AG04449 (cell line): ENCODE measurements around the gene CPNE2.
"Not testable (repeated sequence)": the region's sequence is repeated elsewhere in the genome, so short reads cannot be mapped to it uniquely, and the experiment has no call there.

Source experiments
- CTCF ChIA-PET: fragments of 350-600 bp; formaldehyde crosslinking; extraction: SDS; loops from one replicate; lab custom pipeline; 2021; ENCODE audit warnings: antibody characterized with exemption; lab: Yijun Ruan, JAX
- POLR2A ChIA-PET: fragments of 400-600, 350-600 bp; formaldehyde crosslinking; extraction: SDS; loops from one replicate; lab custom pipeline; 2020; ENCODE audit warnings: antibody characterized with exemption, inconsistent platforms; lab: Yijun Ruan, JAX
- DNase-seq: peaks from one replicate; pipeline ENCODE4 v3.0.0-alpha.2; 2010; ENCODE audit warnings: low read depth, low spot score
- H3K4me3 ChIP-seq: 2 replicates; pipeline ENCODE4 v1.5.1; 2011; ENCODE audit warnings: low read depth, mild to moderate bottlenecking, control low read depth, low read length
- TF ChIP-seq, protein P1 (sequence below): IDR thresholded peaks from one replicate; pipeline ENCODE4 v1.5.1; 2011; ENCODE audit warnings: mild to moderate bottlenecking, moderate library complexity, low read length, control low read depth, inconsistent platforms; ENCODE audit not compliant: insufficient read depth; ENCODE audit errors: missing control alignments

The CPNE2 gene

GRCh38 chr16:57096793-57097192 is 4.4 kb downstream of the CPNE2 start:
- H3K4me3 ChIP-seq, result no peak overlapping the region
- ChIA-PET CTCF (interaction anchor here (0.7 to 15.1 kb wide), 4 partner anchors 10 to 69 kb away, joined by 3 to 183 read pairs (median 37); no protein-coding TSS in a partner anchor), POLR2A (no interaction called here)
- DNase-seq, result no peak
- TF ChIP-seq, protein P1, sequence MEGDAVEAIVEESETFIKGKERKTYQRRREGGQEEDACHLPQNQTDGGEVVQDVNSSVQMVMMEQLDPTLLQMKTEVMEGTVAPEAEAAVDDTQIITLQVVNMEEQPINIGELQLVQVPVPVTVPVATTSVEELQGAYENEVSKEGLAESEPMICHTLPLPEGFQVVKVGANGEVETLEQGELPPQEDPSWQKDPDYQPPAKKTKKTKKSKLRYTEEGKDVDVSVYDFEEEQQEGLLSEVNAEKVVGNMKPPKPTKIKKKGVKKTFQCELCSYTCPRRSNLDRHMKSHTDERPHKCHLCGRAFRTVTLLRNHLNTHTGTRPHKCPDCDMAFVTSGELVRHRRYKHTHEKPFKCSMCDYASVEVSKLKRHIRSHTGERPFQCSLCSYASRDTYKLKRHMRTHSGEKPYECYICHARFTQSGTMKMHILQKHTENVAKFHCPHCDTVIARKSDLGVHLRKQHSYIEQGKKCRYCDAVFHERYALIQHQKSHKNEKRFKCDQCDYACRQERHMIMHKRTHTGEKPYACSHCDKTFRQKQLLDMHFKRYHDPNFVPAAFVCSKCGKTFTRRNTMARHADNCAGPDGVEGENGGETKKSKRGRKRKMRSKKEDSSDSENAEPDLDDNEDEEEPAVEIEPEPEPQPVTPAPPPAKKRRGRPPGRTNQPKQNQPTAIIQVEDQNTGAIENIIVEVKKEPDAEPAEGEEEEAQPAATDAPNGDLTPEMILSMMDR, result no peak

- DNase-seq, result no peak
- TF ChIP-seq, protein P1, result no peak
- ChIA-PET CTCF (interaction anchor here (0.9 to 15.1 kb wide), 2 partner anchors 14 to 68 kb away, joined by 3 to 183 read pairs; no protein-coding TSS in a partner anchor), POLR2A (no interaction called here)
- H3K4me3 ChIP-seq, result no peak overlapping the region
These were observed 5.9 kb downstream of the CPNE2 start for GRCh38 chr16:57098188-57098841.

GRCh38 chr16:57099965-57100364 is 7.6 kb downstream of the CPNE2 start:
- DNase-seq, H3K4me3 ChIP-seq: not testable (repeated sequence)
- ChIA-PET POLR2A (interaction anchor here (0.7 kb wide), 1 partner anchor 134 kb away, joined by 3 read pairs; no protein-coding TSS in a partner anchor), CTCF (interaction anchor here (4.4 to 15.1 kb wide), 2 partner anchors 8 to 15 kb away, joined by 30 to 183 read pairs; partner anchors contain the start of gene CPNE2)

- CTCF ChIA-PET, result interaction anchor here (0.7 to 15.1 kb wide), 4 partner anchors 9 to 47 kb away, joined by 3 to 183 read pairs (median 17); partner anchors contain the start of gene CPNE2
- H3K4me3 ChIP-seq, result no peak overlapping the region
- no peak for DNase-seq
- TF ChIP-seq, protein P1, result no peak
- POLR2A ChIA-PET, result interaction anchor here (0.7 kb wide), 1 partner anchor 134 kb away, joined by 3 read pairs; no protein-coding TSS in a partner anchor
These were observed 8.1 kb downstream of the CPNE2 start for GRCh38 chr16:57100445-57100844.

DNA sequence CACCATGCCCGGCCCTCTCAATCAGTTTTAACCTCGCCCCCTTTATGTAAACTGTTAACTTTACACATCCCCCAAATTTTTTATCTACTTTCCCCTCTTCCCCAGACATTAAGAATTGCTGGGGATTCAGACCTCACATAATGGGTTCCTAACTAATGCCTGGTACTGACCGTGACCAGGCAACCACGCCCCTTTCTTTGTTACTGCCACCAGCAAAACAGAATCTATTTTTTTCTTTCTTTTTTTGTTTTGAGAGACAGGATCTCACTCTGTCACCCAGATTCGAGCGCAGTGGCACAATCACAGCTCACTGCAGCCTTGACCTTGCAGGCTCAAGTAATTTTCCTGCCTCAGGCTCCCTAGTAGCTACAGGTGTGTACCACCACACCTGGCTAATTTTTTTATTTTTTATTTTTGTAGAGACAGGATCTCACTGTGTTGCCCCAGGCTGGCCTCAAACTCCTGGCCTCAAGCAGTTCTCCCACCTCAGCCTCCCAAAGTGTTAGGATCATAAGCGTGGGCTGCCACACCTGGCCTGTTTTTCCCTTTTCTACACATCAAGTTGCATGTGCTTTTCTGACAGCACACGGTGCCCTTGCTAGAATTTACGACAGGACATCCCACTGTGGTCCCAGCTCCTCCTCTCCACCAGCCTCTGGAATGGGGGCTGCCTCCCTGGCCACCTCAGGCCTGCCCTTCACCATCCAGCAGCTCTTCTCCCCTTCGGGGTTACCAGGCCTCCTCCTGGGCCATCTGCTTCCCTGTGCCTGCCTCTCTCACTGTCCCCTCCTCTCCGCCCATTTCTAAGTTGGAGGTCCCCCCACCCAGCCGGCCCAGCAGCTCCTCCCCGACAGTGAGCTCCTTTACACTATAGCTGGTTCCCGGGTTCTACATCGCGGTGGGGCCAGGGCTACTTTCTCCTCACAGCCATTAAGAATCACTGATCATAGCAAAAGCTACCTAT is 10.8 kb downstream of the CPNE2 start:
- TF ChIP-seq, protein P1, result no peak
- POLR2A ChIA-PET, result no interaction called here
- DNase-seq, result no peak
- H3K4me3 ChIP-seq, result no peak overlapping the region
- CTCF ChIA-PET, result interaction anchor here (0.9 to 15.1 kb wide), 4 partner anchors 8 to 19 kb away, joined by 4 to 183 read pairs (median 18); partner anchors contain the start of gene CPNE2

DNA sequence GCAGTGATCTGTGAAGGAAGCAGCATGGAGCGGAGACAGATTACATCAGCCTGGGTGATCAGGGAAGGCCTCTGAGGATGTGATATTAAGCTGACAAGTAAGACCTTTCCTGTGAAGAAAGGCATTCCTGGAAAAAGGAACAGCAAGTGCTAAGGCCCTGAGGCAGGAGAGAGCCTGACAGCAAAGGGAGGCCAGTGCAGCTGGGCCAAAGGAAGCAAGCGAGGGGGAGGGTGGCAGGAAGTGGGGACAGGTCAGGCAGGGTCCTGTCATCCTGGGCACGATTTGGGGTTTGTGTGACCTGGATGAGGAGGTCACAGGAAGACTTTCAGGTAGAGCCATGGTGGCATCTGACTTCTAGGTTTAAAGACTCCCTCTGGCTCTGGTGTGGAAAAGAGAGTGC is 12.3 kb downstream of the CPNE2 start:
- DNase-seq, result no peak
- ChIA-PET POLR2A (no interaction called here), CTCF (interaction anchor here (0.9 to 15.1 kb wide), 3 partner anchors 12 to 38 kb away, joined by 3 to 183 read pairs (median 30); partner anchors contain the start of gene CPNE2)
- no peak overlapping the region for H3K4me3 ChIP-seq
- TF ChIP-seq, protein P1, result no peak
